ENCODE measurements around the gene MCF2L.
"Not testable (repeated sequence)": the region's sequence is repeated elsewhere in the genome, so short reads cannot be mapped to it uniquely, and the experiment has no call there.

The MCF2L gene

GRCh38 chr13:112968910-112969691 is at the start of gene MCF2L:
MCF2L (plus strand) TSS chr13:112969214; CDS start chr13:112969380, 166 bp downstream.
- peak; percentile 55 for DNase-seq (ENCODE audit: low read depth)

GRCh38 chr13:112923962-112924361 is 45.1 kb upstream of the MCF2L start:
- no peak for DNase-seq (ENCODE audit: low read depth)

GRCh38 chr13:112924365-112924764 is 44.6 kb upstream of the MCF2L start:
- DNase-seq (ENCODE audit: low read depth), result no peak

- DNase-seq (ENCODE audit: low read depth), result no peak
These were observed 43.0 kb upstream of the MCF2L start for GRCh38 chr13:112926003-112926402.

- no peak for DNase-seq (ENCODE audit: low read depth)
These were observed 42.0 kb upstream of the MCF2L start for GRCh38 chr13:112926993-112927392.

GRCh38 chr13:112928020-112928971 is 40.7 kb upstream of the MCF2L start:
- no peak for DNase-seq (ENCODE audit: low read depth)

GRCh38 chr13:112928972-112929782 is 39.8 kb upstream of the MCF2L start:
- no peak for DNase-seq (ENCODE audit: low read depth)

GRCh38 chr13:112929783-112930055 is 39.3 kb upstream of the MCF2L start:
- no peak for DNase-seq (ENCODE audit: low read depth)

GRCh38 chr13:112930192-112930591 is 38.8 kb upstream of the MCF2L start:
- DNase-seq (ENCODE audit: low read depth), result no peak

GRCh38 chr13:112931028-112931934 is 37.7 kb upstream of the MCF2L start:
- no peak for DNase-seq (ENCODE audit: low read depth)

GRCh38 chr13:112932971-112933370 is 36.0 kb upstream of the MCF2L start:
- DNase-seq (ENCODE audit: low read depth), result no peak

- DNase-seq (ENCODE audit: low read depth), result no peak
These were observed 35.4 kb upstream of the MCF2L start for GRCh38 chr13:112933649-112934048.

GRCh38 chr13:112934078-112934477 is 34.9 kb upstream of the MCF2L start:
- no peak for DNase-seq (ENCODE audit: low read depth)

GRCh38 chr13:112938680-112939079 is 30.3 kb upstream of the MCF2L start:
- no peak for DNase-seq (ENCODE audit: low read depth)

GRCh38 chr13:112940236-112940635 is 28.8 kb upstream of the MCF2L start:
- DNase-seq (ENCODE audit: low read depth), result no peak

GRCh38 chr13:112941349-112941748 is 27.7 kb upstream of the MCF2L start:
- DNase-seq (ENCODE audit: low read depth), result no peak

- not testable (repeated sequence) for DNase-seq (ENCODE audit: low read depth)
These were observed 27.2 kb upstream of the MCF2L start for GRCh38 chr13:112941765-112942164.

- DNase-seq (ENCODE audit: low read depth), result peak; percentile 86
These were observed 26.2 kb upstream of the MCF2L start for GRCh38 chr13:112942689-112943308.

GRCh38 chr13:112943309-112944125 is 25.5 kb upstream of the MCF2L start:
- DNase-seq (ENCODE audit: low read depth), result no peak

- no peak for DNase-seq (ENCODE audit: low read depth)
These were observed 21.2 kb upstream of the MCF2L start for GRCh38 chr13:112947796-112948195.

All from activated T-helper 1 cell treated with Interleukin-2 at 50 U/mL for 16 hours (primary cell).